ENCODE data around the gene SORCS2.

The SORCS2 gene

GRCh38 chr4:7539186-7539585 is 346.8 kb downstream of the SORCS2 start:
- no peak overlapping the region for H3K4me3 ChIP-seq (ENCODE audit: low read length)
- no peak for DNase-seq (ENCODE audit: low read depth)
- TF ChIP-seq CTCF (conservative IDR thresholded peaks at IDR 0.05; ENCODE audit: low read length): no peak

DNA sequence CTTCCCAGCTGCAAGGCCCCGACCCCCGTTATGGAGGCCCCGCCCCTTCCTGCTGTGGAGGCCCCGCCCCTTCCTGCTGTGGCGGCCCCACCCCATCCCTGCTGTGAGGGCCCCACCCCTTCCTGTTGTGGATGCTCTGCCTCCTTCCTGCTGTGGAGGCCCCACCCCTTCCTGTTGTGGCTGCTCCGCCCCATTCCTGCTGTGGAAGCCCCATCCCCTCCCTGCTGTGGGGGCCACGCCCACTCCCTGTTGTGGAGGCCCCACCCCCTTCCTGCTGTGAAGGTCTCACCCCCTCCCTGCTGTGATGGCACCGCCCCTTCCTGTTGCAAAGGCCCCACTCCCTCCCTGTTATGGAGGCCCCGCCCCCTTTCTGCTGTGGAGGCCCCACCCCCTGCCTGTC is 347.3 kb downstream of the SORCS2 start:
- TF ChIP-seq CTCF (conservative IDR thresholded peaks at IDR 0.05; ENCODE audit: low read length): no peak
- no peak overlapping the region for H3K4me3 ChIP-seq (ENCODE audit: low read length)
- DNase-seq (ENCODE audit: low read depth): no peak

- no peak for TF ChIP-seq CTCF (conservative IDR thresholded peaks at IDR 0.05; ENCODE audit: low read length)
- no peak for DNase-seq (ENCODE audit: low read depth)
- no peak overlapping the region for H3K4me3 ChIP-seq (ENCODE audit: low read length)
These were observed 347.9 kb downstream of the SORCS2 start for GRCh38 chr4:7540206-7540605.

DNA sequence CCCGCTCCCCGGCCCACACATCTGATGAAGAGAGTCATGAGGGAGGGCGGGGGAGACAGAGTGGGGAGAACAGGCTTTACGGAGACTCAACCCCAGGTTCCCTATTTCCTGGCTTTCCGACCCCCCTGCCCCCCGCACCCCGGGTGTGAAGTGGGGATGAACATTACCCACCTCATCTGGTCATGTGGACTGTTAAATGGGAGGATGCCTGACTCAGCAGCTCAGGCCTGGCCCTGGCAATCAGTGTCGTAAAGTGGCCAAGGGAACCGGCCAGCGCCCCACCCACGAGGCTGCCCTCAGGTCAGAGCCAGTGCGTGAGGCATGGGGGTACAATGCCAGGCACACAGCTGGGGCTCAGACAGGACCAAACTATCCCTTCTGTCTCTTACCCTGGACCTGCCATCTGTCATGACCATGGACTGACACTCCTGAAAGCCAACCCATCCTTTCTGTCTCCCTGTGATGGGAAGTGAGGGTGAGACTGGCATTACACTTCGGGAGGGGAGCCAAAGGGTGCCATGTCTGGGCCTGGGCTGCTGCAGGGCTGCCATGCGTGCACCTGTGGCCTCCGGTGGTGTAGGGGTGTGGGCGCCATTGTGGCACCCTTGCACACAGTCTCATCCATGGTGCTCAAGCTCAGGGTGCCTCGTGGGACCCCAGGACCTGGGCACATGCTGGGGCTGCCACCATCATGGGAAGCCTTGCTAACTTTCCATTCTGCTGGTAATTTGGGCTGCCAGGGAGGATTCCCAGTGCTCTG is 348.5 kb downstream of the SORCS2 start:
- no peak for TF ChIP-seq CTCF (conservative IDR thresholded peaks at IDR 0.05; ENCODE audit: low read length)
- H3K4me3 ChIP-seq (ENCODE audit: low read length): no peak overlapping the region

DNA sequence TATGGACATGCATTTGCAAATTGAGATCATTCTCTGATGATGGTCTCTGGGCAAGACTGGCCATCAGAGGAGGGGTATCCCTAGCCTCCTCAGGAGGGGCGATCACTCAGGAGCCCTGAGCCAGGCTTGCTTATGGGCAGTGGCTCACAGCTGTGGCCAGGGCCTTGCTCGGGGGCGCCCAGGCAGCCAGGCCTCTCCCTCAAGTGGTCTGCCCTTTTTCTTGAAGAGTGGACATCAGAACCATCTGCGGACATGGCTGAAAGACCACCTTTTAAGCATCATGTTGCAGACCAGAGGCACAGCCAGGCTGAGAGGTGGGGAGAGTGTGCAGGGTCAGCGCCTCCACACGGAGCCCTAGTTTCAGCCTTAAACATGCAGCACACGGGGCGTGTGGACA is 349.1 kb downstream of the SORCS2 start:
- DNase-seq (ENCODE audit: low read depth): no peak

More for the DNA sequence above, 348.5 kb downstream of the SORCS2 start:
- no peak for DNase-seq (ENCODE audit: low read depth)

GRCh38 chr4:7542781-7543180 is 350.4 kb downstream of the SORCS2 start:
- H3K4me3 ChIP-seq (ENCODE audit: low read length): no peak overlapping the region
- TF ChIP-seq CTCF (conservative IDR thresholded peaks at IDR 0.05; ENCODE audit: low read length): no peak
- DNase-seq (ENCODE audit: low read depth): no peak

More for the DNA sequence above, 349.1 kb downstream of the SORCS2 start:
- no peak for TF ChIP-seq CTCF (conservative IDR thresholded peaks at IDR 0.05; ENCODE audit: low read length)
- H3K4me3 ChIP-seq (ENCODE audit: low read length): no peak overlapping the region

GRCh38 chr4:7546152-7546808 is 353.9 kb downstream of the SORCS2 start:
- no peak for TF ChIP-seq CTCF (conservative IDR thresholded peaks at IDR 0.05; ENCODE audit: low read length)
- no peak overlapping the region for H3K4me3 ChIP-seq (ENCODE audit: low read length)
- no peak for DNase-seq (ENCODE audit: low read depth)

Data from AG10803 (cell line).